CD14-positive monocyte (primary cell): ENCODE data around the gene ART4. TPM values are rescaled to one million over a fixed set of nuclear protein-coding genes. Genes with fewer than 3 reads are reported as not detected.

Experiments
- DNase-seq, 3 donors: peaks; one replicate each; pipeline ENCODE4 v3.0.0-alpha.2; 2011 to 2022
- H2AFZ ChIP-seq: 2 replicates; pipeline ENCODE4 v1.6.0; 2012; ENCODE audit warnings: mild to moderate bottlenecking, low read depth, low read length, inconsistent platforms; ENCODE audit not compliant: insufficient read depth, poor library complexity, severe bottlenecking
- H3K27ac ChIP-seq, 2 donors: 1 replicate in 1 of 2; 2 replicates in 1 of 2; pipeline ENCODE4 v1.5.1; 2012 to 2013; ENCODE audit warnings: low read length in 2 of 2, control low read depth in 1 of 2, inconsistent platforms in 1 of 2, low read depth in 1 of 2, mild to moderate bottlenecking in 1 of 2
- H3K27me3 ChIP-seq, 2 donors: one replicate each; pipeline versions ENCODE4 v1.6.0 to v1.6.1; 2011 to 2013; ENCODE audit warnings: low read length in 2 of 2; ENCODE audit not compliant: control insufficient read depth in 2 of 2, insufficient read depth in 2 of 2
- H3K36me3 ChIP-seq, 2 donors: replicated peaks in 1 of 2; 1 replicate in 1 of 2; 2 replicates in 1 of 2; pipeline versions ENCODE4 v1.5.1 to v1.6.1; 2012 to 2013; ENCODE audit warnings: low read length in 2 of 2, control low read depth in 1 of 2, inconsistent platforms in 1 of 2, mild to moderate bottlenecking in 1 of 2; ENCODE audit not compliant: insufficient read depth in 2 of 2, control insufficient read depth in 1 of 2
- H3K4me1 ChIP-seq, 2 donors: 1 replicate in 1 of 2; 2 replicates in 1 of 2; pipeline versions ENCODE4 v1.5.1 to v1.6.1; 2012 to 2013; ENCODE audit warnings: low read length in 2 of 2, control low read depth in 1 of 2, inconsistent platforms in 1 of 2, mild to moderate bottlenecking in 1 of 2, moderate library complexity in 1 of 2; ENCODE audit not compliant: insufficient read depth in 2 of 2, control insufficient read depth in 1 of 2
- H3K4me2 ChIP-seq: replicated peaks from 2 replicates; pipeline ENCODE3; 2012; ENCODE audit warnings: low read length, moderate library complexity, mild to moderate bottlenecking; ENCODE audit not compliant: poor library complexity, severe bottlenecking; ENCODE audit errors: extremely low read depth
- H3K4me3 ChIP-seq, 3 experiments: fragments of 200-600 bp in 1 of 3; sonication (generic) in 1 of 3; replicated peaks in 1 of 3; 1 replicate in 2 of 3; 2 replicates in 1 of 3; pipeline ENCODE4 v1.5.1; 2011 to 2013; ENCODE audit warnings: low read length in 3 of 3, mild to moderate bottlenecking in 3 of 3, control low read depth in 2 of 3, low read depth in 2 of 3, inconsistent platforms in 1 of 3, moderate library complexity in 1 of 3
- H3K79me2 ChIP-seq: 2 replicates; pipeline ENCODE4 v1.6.0; 2012; ENCODE audit warnings: mild to moderate bottlenecking, control low read depth, inconsistent platforms, low read length, moderate library complexity; ENCODE audit not compliant: insufficient read depth
- H3K9ac ChIP-seq: 2 replicates; pipeline ENCODE4 v1.6.0; 2017; ENCODE audit warnings: low read length, mild to moderate bottlenecking; ENCODE audit not compliant: insufficient read depth, poor library complexity, severe bottlenecking
- H3K9me3 ChIP-seq, 2 donors: replicated peaks in 1 of 2; 1 replicate in 1 of 2; 2 replicates in 1 of 2; pipeline versions ENCODE4 v1.5.1 to v1.6.1; 2012 to 2013; ENCODE audit warnings: low read length in 2 of 2, control low read depth in 1 of 2; ENCODE audit not compliant: control insufficient read depth in 1 of 2, insufficient read depth in 1 of 2
- H4K20me1 ChIP-seq: 2 replicates; pipeline ENCODE4 v1.6.0; 2012; ENCODE audit warnings: mild to moderate bottlenecking, low read length, control low read depth, moderate library complexity; ENCODE audit not compliant: insufficient read depth
- H3K27ac Mint-ChIP-seq, 7 donors: one replicate each; pipeline ENCODE4 v1.8.0; 2020; ENCODE audit warnings: mild to moderate bottlenecking in 7 of 7, mixed read lengths in 7 of 7, moderate library complexity in 6 of 7, inconsistent platforms in 2 of 7
- H3K27me3 Mint-ChIP-seq, 3 donors: one replicate each; pipeline ENCODE4 v1.8.0; 2021 to 2022; ENCODE audit warnings: low read depth in 3 of 3, mild to moderate bottlenecking in 3 of 3, mixed read lengths in 3 of 3, moderate library complexity in 3 of 3, inconsistent platforms in 1 of 3
- H3K36me3 Mint-ChIP-seq, 2 donors: one replicate each; pipeline ENCODE4 v1.8.0; 2020; ENCODE audit warnings: mixed read lengths in 2 of 2, inconsistent platforms in 1 of 2, mild to moderate bottlenecking in 1 of 2
- H3K4me1 Mint-ChIP-seq: one replicate; pipeline ENCODE4 v1.8.0; 2020; ENCODE audit warnings: mild to moderate bottlenecking, mixed read lengths
- H3K4me3 Mint-ChIP-seq, 2 donors: one replicate each; pipeline ENCODE4 v1.8.0; 2020; ENCODE audit warnings: mild to moderate bottlenecking in 2 of 2, mixed read lengths in 2 of 2, moderate library complexity in 1 of 2
- H3K9me3 Mint-ChIP-seq, 7 donors: one replicate each; pipeline ENCODE4 v1.8.0; 2020 to 2022; ENCODE audit warnings: mixed read lengths in 7 of 7, mild to moderate bottlenecking in 6 of 7, moderate library complexity in 6 of 7, inconsistent platforms in 2 of 7
- WGBS: methylation state at CpG from one replicate; pipeline ENCODE4 v1.1.5; 2013; ENCODE audit warnings: missing lambda C conversion rate; ENCODE audit not compliant: insufficient coverage; 5-methylcytosine and 5-hydroxymethylcytosine counted together
- intact Hi-C, 2 donors: fragments of 100-400 bp; cut with micrococcal nuclease; formaldehyde crosslinking; loops; one replicate each; pipeline versions ENCODE4 v1.15.0 to v1.15.1; 2023
- polyA plus RNA-seq, 3 donors: library from polyadenylated mRNA; depleted of rRNA in 1 of 3; unstranded in 2 of 3; stranded (reverse) in 1 of 3; fragments of 300-500 nt in 2 of 3; fragments of >200 nt in 1 of 3; fragmentation: Illumina TruSeq in 2 of 3; gene quantifications; 1 replicate in 2 of 3; 2 replicates in 1 of 3; pipeline ENCODE4 v1.2.3, GENCODE V29; 2012 to 2021
- TF ChIP-seq, protein P1 (sequence below): fragments of 200-600 bp; IDR thresholded peaks from one replicate; pipeline ENCODE4 v1.8.0; 2022; ENCODE audit warnings: antibody characterized with exemption, mild to moderate bottlenecking

ART4 gene
- polyA plus RNA-seq, 3 donors = not detected

DNA sequence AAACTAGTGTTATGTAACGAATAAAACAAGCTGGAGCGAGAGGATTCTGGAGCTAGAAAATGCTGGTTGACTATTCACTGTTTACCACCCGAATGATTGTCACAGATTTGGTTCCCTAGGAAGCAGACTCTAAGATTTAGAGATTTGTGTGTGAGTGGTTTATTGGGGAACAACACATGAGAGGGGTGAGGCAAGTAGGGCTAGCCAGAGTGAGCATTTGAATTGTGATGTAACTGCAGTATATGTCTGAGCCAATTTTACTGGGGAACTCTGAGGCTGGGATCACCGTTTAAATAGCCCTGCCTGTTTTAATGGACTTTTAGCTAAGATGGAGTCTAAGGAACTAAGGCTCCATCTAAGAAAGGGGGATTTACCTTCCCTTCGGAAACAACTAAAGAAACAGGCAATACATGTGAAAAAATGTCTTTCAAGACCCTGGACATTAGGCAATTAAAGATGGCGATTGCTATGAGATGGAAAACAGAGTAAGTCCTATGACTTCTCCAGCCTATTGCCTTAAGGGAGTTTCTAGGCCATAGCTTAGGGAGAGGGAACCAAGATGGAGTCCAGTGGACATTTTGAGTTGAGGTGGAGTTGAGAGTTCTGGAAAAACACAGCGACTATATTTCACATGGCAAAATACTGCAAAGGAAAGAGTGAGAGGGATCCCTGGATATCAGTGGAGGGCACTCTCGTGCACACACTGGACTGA lies 36.1 kb upstream of the ART4 start:
- no peak overlapping the region for H3K4me3 ChIP-seq
- H3K36me3 Mint-ChIP-seq = no peaks in the 10 kb centered on the region
- DNase-seq = no peak
- TF ChIP-seq, protein P1, sequence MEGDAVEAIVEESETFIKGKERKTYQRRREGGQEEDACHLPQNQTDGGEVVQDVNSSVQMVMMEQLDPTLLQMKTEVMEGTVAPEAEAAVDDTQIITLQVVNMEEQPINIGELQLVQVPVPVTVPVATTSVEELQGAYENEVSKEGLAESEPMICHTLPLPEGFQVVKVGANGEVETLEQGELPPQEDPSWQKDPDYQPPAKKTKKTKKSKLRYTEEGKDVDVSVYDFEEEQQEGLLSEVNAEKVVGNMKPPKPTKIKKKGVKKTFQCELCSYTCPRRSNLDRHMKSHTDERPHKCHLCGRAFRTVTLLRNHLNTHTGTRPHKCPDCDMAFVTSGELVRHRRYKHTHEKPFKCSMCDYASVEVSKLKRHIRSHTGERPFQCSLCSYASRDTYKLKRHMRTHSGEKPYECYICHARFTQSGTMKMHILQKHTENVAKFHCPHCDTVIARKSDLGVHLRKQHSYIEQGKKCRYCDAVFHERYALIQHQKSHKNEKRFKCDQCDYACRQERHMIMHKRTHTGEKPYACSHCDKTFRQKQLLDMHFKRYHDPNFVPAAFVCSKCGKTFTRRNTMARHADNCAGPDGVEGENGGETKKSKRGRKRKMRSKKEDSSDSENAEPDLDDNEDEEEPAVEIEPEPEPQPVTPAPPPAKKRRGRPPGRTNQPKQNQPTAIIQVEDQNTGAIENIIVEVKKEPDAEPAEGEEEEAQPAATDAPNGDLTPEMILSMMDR = no peak
- peaks cover 0 to 7% (median 0%) of the 10 kb centered on the region in 7 donors for H3K9me3 Mint-ChIP-seq
- no peaks in the 10 kb centered on the region for H4K20me1 ChIP-seq
- no peaks in the 10 kb centered on the region for H3K27me3 ChIP-seq
- H3K36me3 ChIP-seq = no peaks in the 10 kb centered on the region
- WGBS = 90% methylated on average over 6 of the region's 8 CpGs
- no peak overlapping the region for H3K4me2 ChIP-seq
- H2AFZ ChIP-seq = no peak overlapping the region
- no peak overlapping the region for H3K9ac ChIP-seq
- peaks cover 6% of the 10 kb centered on the region for H3K4me1 Mint-ChIP-seq
- H3K27me3 Mint-ChIP-seq = no peaks in the 10 kb centered on the region
- H3K27ac Mint-ChIP-seq = no peak overlapping the region
- H3K9me3 ChIP-seq = no peaks in the 10 kb centered on the region
- H3K4me3 Mint-ChIP-seq = no peak overlapping the region
- no peak overlapping the region for H3K27ac ChIP-seq
- H3K79me2 ChIP-seq = no peaks in the 10 kb centered on the region
- intact Hi-C loops = no loop called here
- peaks cover 3 to 5% of the 10 kb centered on the region in 2 donors for H3K4me1 ChIP-seq

DNA sequence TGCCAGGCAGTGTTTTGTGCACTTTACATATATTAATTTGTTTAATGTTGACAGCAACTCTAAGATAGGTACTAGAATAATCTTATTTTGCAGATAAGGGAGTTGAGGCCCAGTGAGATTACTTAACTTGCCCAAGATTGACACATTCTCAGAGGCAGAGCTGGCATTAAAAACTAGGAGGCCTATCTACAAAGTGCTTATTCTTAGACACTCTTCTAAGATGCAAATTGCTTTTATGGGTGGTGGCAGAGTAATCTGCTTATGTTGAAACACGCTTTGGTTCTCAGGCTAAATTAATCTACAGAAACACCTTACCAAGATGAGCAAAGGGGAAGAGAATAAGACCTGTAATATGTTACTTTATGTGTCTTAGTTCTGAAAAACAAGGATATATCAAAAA lies 35.2 kb upstream of the ART4 start:
- peaks cover 0 to 9% (median 2%) of the 10 kb centered on the region in 7 donors for H3K9me3 Mint-ChIP-seq
- no peaks in the 10 kb centered on the region for H3K79me2 ChIP-seq
- no peak overlapping the region for H3K4me3 Mint-ChIP-seq
- no CpG with 5 or more reads among the region's 1 CpG for WGBS
- H3K9me3 ChIP-seq = no peaks in the 10 kb centered on the region
- H3K36me3 Mint-ChIP-seq = no peaks in the 10 kb centered on the region
- H2AFZ ChIP-seq = no peak overlapping the region
- DNase-seq = no peak
- no peak overlapping the region for H3K27ac Mint-ChIP-seq
- no peaks in the 10 kb centered on the region for H3K36me3 ChIP-seq
- no peaks in the 10 kb centered on the region for H4K20me1 ChIP-seq
- H3K4me2 ChIP-seq = no peak overlapping the region
- H3K27ac ChIP-seq = no peak overlapping the region
- no peak overlapping the region for H3K4me3 ChIP-seq
- TF ChIP-seq, protein P1 = no peak
- no peak overlapping the region for H3K9ac ChIP-seq
- peaks cover 7% of the 10 kb centered on the region for H3K4me1 Mint-ChIP-seq
- intact Hi-C loops = no loop called here
- H3K27me3 Mint-ChIP-seq = no peaks in the 10 kb centered on the region
- H3K27me3 ChIP-seq = no peaks in the 10 kb centered on the region
- H3K4me1 ChIP-seq = peaks cover 0 to 3% of the 10 kb centered on the region in 2 donors
